Transverse colon (tissue), 4 donors: ENCODE data around the gene ATRN. TPM values are rescaled to one million over a fixed set of nuclear protein-coding genes. Genes with fewer than 3 reads are reported as not detected.

Experiments
- DNase-seq: peaks from one replicate; pipeline ENCODE4 v3.0.0-alpha.2; 2019
- H3K27ac ChIP-seq, 4 donors: fragments of 200-600 bp; sonication (generic); 2 replicates each; pipeline ENCODE4 v1.5.1; 2016 to 2018; ENCODE audit warnings: inconsistent platforms in 4 of 4
- H3K27me3 ChIP-seq: fragments of 200-600 bp; sonication (generic); 2 replicates; pipeline ENCODE4 v1.5.1; 2017; ENCODE audit warnings: inconsistent platforms
- H3K36me3 ChIP-seq, 4 donors: fragments of 200-600 bp; sonication (generic); 2 replicates each; pipeline ENCODE4 v1.5.1; 2017 to 2019; ENCODE audit warnings: inconsistent platforms in 4 of 4
- H3K4me1 ChIP-seq, 4 donors: fragments of 200-600 bp; sonication (generic); 2 replicates each; pipeline ENCODE4 v1.5.1; 2017 to 2020; ENCODE audit warnings: inconsistent platforms in 4 of 4
- H3K4me3 ChIP-seq, 4 donors: fragments of 200-600 bp; sonication (generic); 1 replicate in 1 of 4; 2 replicates in 3 of 4; pipeline versions ENCODE4 v1.5.1 to v1.6.1; 2017 to 2019; ENCODE audit warnings: inconsistent platforms in 4 of 4
- H3K9me3 ChIP-seq, 2 donors: fragments of 200-600 bp; sonication (generic); 2 replicates each; pipeline ENCODE4 v1.5.1; 2017 to 2019; ENCODE audit warnings: inconsistent platforms in 2 of 2
- EP300 ChIP-seq: sonication (generic); formaldehyde crosslinking; IDR thresholded peaks from one replicate; pipeline ENCODE4 v1.6.1; 2017; ENCODE audit warnings: antibody characterized with exemption, low read depth
- POLR2A ChIP-seq: fragments of 450-650 bp; IDR thresholded peaks from one replicate; pipeline ENCODE4 v1.6.1; 2016; ENCODE audit warnings: antibody characterized with exemption, mild to moderate bottlenecking, moderate library complexity
- POLR2AphosphoS5 ChIP-seq, 3 donors: sonication (generic); formaldehyde crosslinking; IDR thresholded peaks; one replicate each; pipeline ENCODE4 v1.6.1; 2016; ENCODE audit warnings: antibody characterized with exemption in 3 of 3
- WGBS, 2 donors: methylation state at CpG; one replicate each; pipeline ENCODE4 v1.1.5; 2018; ENCODE audit warnings: low coverage in 1 of 2; 5-methylcytosine and 5-hydroxymethylcytosine counted together
- in situ Hi-C, 4 donors: fragments of 200-750 bp; cut with MboI; loops; one replicate each; pipeline versions ENCODE4 v1.15.0 to v1.15.1; 2017; ENCODE audit warnings: low sequenced_read_pairs in 3 of 4, low pct_ligation_motif_present in 1 of 4, low pct_unique_long_range_greater_than_20kb in 1 of 4
- intact Hi-C: fragments of 100-400 bp; cut with DNase I; formaldehyde crosslinking; loops from one replicate; pipeline ENCODE4 v1.15.1; 2023; ENCODE audit warnings: low total_unique reads
- total RNA-seq, 4 donors: library from RNA; depleted of rRNA; stranded (reverse); fragments of >200 nt; gene quantifications; one replicate each; pipeline ENCODE4 v1.1.0, GENCODE V29; 2016
- TF ChIP-seq, protein P1 (sequence below), 5 experiments: fragments of 200-600 bp in 3 of 5; fragments of 450-650 bp in 2 of 5; sonication (generic) in 3 of 5; IDR thresholded peaks; 1 replicate in 2 of 5; 2 replicates in 3 of 5; pipeline ENCODE4 v1.5.1; 2016 to 2017; ENCODE audit warnings: antibody characterized with exemption in 5 of 5, inconsistent platforms in 3 of 5, mild to moderate bottlenecking in 2 of 5, moderate library complexity in 1 of 5

Gene ATRN
- total RNA-seq, 4 donors from 2014 or later = 6.8 to 24.7 (median 15.9) TPM

DNA sequence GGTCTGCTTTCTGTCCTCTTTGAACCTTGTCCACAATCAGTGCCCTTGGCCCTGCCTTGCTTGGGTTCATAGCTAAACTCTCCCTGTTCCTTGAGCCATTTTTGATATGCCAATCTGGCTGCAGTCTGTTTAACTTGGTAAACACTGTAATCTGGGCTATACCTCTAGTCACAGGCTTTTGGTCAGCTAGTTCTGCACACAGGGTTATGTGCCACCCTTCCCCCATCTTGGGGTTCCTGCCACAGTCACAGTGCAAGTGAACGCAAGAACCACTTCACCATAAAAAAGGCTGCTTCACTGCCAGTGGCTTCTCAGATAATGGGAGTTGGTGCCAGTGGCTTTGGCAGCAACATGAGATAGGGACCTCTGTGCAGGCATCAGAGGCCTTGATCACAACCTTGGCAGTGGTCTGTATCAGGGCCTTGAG is 10.9 kb upstream of the ATRN start:
- Histone ChIP-seq H3K4me1 (no peaks in the 10 kb centered on the region), H3K9me3 (no peaks in the 10 kb centered on the region), H3K4me3 (no peak overlapping the region), H3K36me3 (no peaks in the 10 kb centered on the region), H3K27ac (no peak overlapping the region), H3K27me3 (peaks cover 46% of the 10 kb centered on the region)
- in situ Hi-C loops (no loop called here), intact Hi-C loops (no loop called here)
- TF ChIP-seq, protein P1, sequence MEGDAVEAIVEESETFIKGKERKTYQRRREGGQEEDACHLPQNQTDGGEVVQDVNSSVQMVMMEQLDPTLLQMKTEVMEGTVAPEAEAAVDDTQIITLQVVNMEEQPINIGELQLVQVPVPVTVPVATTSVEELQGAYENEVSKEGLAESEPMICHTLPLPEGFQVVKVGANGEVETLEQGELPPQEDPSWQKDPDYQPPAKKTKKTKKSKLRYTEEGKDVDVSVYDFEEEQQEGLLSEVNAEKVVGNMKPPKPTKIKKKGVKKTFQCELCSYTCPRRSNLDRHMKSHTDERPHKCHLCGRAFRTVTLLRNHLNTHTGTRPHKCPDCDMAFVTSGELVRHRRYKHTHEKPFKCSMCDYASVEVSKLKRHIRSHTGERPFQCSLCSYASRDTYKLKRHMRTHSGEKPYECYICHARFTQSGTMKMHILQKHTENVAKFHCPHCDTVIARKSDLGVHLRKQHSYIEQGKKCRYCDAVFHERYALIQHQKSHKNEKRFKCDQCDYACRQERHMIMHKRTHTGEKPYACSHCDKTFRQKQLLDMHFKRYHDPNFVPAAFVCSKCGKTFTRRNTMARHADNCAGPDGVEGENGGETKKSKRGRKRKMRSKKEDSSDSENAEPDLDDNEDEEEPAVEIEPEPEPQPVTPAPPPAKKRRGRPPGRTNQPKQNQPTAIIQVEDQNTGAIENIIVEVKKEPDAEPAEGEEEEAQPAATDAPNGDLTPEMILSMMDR (IDR thresholded peaks at IDR 0.05) = no peak
- TF ChIP-seq POLR2A (no peak), EP300 (no peak), POLR2AphosphoS5 (IDR thresholded peaks at IDR 0.05) (no peak)
- 69% methylated on average over 1 of the region's 1 CpG; no CpG with 5 or more reads in 1 of the 2 donors for WGBS, 2 donors
- no peak for DNase-seq

DNA sequence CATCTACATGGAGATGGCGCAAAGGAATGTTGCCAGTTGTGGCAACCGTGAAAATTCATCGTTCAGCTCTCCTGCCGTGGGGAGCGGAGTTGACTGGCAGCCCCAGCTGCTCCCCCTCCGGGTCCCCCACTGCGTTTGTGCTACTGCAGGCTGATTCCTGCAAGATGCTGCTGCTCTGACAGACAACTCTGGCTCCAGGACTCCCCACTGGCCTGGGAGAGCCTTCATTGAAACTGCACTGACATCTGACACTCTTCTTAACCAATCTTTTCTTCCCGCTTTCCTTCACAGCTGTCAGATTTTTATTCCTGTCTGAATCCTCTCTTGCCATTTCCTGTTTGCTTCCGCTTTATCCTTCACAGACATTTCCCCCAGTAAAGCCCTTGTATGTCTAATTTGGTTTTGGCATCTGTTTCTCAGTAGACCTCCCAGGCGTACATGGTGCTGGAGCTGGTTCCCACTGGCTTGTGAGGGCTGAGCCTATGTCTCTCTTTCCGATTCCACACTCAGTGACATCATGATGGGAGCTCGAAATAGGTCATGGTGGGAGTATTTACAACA is 9.5 kb upstream of the ATRN start:
- Histone ChIP-seq H3K36me3 (no peaks in the 10 kb centered on the region), H3K27ac (no peak overlapping the region), H3K27me3 (peaks cover 42% of the 10 kb centered on the region), H3K4me3 (no peak overlapping the region), H3K4me1 (no peaks in the 10 kb centered on the region), H3K9me3 (no peaks in the 10 kb centered on the region)
- 57 to 59% methylated on average over 5 to 12 of the region's 12 CpGs for WGBS, 2 donors
- no peak for DNase-seq
- intact Hi-C loops = no loop called here
- in situ Hi-C loops = no loop called here
- TF ChIP-seq POLR2A (no peak), EP300 (no peak)
- TF ChIP-seq, protein P1 (IDR thresholded peaks at IDR 0.05) = no peak

DNA sequence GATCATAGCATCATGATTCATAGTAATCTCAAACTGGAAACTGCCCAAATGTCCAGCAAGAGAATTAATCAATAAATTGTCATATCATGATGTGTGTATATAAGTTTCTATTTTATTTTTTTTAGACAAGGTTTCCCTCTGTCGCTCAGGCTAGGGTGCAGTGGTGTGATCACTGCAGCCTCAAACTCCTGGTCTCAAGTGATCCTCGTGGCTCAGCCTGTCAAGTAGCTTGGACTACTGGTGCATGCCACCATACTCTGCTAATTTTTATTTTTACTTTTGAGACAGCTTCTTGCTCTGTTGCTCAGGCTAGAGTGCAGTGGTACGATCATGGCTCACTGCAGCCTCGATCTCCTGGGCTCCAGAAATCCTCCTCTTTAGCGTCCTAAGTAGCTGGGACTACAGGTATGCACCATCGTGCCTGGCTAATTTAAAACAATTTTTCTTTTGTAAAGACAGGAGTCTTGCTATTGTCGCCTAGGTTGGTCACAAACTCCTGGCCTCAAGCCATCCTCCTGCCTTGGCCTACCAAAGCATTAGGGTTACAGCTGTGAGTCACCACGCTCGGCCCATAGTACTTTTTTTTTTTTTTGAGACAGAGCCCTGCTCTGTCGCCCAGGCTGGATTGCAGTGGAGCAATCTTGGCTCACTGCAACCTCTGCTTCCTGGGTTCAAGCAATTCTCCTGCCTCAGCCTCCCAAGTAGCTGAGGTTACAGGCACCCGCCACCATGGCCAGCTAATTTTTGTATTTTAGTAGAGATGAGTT is 8.7 kb upstream of the ATRN start:
- DNase-seq = no peak
- WGBS, 2 donors = 67 to 80% methylated on average over 8 to 11 of the region's 11 CpGs

DNA sequence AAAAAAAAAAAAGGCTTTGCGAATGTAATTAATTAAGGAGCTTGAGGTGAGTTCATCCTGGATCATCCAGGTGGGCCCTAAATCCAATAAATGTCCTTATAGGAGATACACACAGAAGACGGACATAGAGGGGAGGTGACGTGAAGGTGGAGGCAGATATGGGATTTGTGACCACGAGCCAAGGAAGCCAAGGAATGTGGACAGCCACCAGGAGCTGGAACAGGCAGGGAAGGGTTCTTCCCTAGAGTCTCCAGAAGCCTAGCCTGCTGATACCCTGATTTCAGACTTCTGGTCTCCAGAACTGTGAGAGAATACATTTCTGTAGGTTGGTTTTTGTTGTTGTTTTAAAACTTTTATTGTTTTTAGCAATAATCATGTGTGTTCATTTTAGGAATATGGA is 6.7 kb upstream of the ATRN start:
- no peaks in the 10 kb centered on the region for H3K9me3 ChIP-seq
- DNase-seq = no peak
- no peaks in the 10 kb centered on the region for H3K4me1 ChIP-seq
- WGBS, 2 donors = 57 to 76% methylated on average over 4 of the region's 4 CpGs
- in situ Hi-C loops (no loop called here), intact Hi-C loops (no loop called here)
- no peak overlapping the region for H3K27ac ChIP-seq
- peaks cover 35% of the 10 kb centered on the region for H3K27me3 ChIP-seq
- H3K4me3 ChIP-seq = no peak overlapping the region
- no peaks in the 10 kb centered on the region for H3K36me3 ChIP-seq
- TF ChIP-seq EP300 (no peak), POLR2AphosphoS5 (IDR thresholded peaks at IDR 0.05) (no peak), POLR2A (no peak)
- TF ChIP-seq, protein P1 (IDR thresholded peaks at IDR 0.05) = no peak

More for the DNA sequence above, 8.7 kb upstream of the ATRN start:
- Histone ChIP-seq H3K36me3 (no peaks in the 10 kb centered on the region), H3K27me3 (peaks cover 42% of the 10 kb centered on the region), H3K4me1 (no peaks in the 10 kb centered on the region), H3K9me3 (no peaks in the 10 kb centered on the region), H3K4me3 (no peak overlapping the region), H3K27ac (no peak overlapping the region)
- TF ChIP-seq POLR2A (no peak), EP300 (no peak), POLR2AphosphoS5 (IDR thresholded peaks at IDR 0.05) (no peak)
- TF ChIP-seq, protein P1 (IDR thresholded peaks at IDR 0.05) = no peak
- in situ Hi-C loops (no loop called here), intact Hi-C loops (no loop called here)
